ENCODE results near the gene CAMTA1. TPM values are rescaled to one million over a fixed set of nuclear protein-coding genes. Genes with fewer than 3 reads are reported as not detected.
A peak's percentile ranks its signal among the peaks of the same experiment; 100 is the strongest.

CAMTA1 gene
- total and polyA plus RNA-seq, 9 of the 15 experiments (the other 6 are each of a cell fraction or from before 2014, with no cell fraction given): 43.9 to 161 (median 65.9) TPM

- TF ChIP-seq, protein P1, sequence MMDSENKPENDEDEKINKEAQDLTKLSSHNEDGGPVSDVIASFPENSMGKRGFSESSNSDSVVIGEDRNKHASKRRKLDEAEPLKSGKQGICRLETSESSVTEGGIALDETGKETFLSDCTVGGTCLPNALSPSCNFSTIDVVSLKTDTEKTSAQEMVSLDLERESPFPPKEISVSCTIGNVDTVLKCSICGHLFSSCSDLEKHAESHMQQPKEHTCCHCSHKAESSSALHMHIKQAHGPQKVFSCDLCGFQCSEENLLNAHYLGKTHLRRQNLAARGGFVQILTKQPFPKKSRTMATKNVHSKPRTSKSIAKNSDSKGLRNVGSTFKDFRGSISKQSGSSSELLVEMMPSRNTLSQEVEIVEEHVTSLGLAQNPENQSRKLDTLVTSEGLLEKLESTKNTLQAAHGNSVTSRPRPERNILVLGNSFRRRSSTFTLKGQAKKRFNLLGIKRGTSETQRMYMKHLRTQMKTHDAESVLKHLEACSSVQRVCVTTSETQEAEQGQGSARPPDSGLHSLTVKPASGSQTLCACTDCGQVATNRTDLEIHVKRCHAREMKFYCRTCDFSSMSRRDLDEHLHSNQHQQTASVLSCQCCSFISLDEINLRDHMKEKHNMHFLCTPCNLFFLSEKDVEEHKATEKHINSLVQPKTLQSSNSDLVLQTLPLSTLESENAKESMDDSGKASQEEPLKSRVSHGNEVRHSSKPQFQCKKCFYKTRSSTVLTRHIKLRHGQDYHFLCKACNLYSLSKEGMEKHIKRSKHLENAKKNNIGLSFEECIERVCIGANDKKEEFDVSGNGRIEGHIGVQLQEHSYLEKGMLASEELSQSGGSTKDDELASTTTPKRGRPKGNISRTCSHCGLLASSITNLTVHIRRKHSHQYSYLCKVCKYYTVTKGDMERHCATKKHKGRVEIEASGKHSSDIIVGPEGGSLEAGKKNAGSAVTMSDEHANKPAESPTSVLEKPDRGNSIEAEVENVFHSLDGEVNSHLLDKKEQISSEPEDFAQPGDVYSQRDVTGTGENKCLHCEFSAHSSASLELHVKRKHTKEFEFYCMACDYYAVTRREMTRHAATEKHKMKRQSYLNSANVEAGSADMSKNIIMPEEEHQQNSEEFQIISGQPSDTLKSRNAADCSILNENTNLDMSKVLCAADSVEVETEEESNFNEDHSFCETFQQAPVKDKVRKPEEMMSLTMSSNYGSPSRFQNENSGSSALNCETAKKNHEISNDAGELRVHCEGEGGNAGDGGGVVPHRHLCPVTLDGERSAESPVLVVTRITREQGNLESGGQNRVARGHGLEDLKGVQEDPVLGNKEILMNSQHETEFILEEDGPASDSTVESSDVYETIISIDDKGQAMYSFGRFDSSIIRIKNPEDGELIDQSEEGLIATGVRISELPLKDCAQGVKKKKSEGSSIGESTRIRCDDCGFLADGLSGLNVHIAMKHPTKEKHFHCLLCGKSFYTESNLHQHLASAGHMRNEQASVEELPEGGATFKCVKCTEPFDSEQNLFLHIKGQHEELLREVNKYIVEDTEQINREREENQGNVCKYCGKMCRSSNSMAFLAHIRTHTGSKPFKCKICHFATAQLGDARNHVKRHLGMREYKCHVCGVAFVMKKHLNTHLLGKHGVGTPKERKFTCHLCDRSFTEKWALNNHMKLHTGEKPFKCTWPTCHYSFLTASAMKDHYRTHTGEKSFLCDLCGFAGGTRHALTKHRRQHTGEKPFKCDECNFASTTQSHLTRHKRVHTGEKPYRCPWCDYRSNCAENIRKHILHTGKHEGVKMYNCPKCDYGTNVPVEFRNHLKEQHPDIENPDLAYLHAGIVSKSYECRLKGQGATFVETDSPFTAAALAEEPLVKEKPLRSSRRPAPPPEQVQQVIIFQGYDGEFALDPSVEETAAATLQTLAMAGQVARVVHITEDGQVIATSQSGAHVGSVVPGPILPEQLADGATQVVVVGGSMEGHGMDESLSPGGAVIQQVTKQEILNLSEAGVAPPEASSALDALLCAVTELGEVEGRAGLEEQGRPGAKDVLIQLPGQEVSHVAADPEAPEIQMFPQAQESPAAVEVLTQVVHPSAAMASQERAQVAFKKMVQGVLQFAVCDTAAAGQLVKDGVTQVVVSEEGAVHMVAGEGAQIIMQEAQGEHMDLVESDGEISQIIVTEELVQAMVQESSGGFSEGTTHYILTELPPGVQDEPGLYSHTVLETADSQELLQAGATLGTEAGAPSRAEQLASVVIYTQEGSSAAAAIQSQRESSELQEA (IDR thresholded peaks at IDR 0.05; ENCODE audit: low read depth): no peak
- TF ChIP-seq CBX3 (IDR thresholded peaks at IDR 0.05; ENCODE audit: borderline replicate concordance in 1 of 2, low read length in 2 of 2): 0 out of 3 replicates have a peak, but pooled peaks of 1 of the 2 experiments have one; percentile 12
- peak; percentile 64; the same call in 1 of the 2 replicates for TF ChIP-seq THRB (CRISPR knock-in tag; conservative IDR thresholded peaks at IDR 0.05)
- no peak for TF ChIP-seq ZNF436 (CRISPR knock-in tag; IDR thresholded peaks at IDR 0.05)
- TF ChIP-seq SMARCA5 (IDR thresholded peaks at IDR 0.05): peak; percentile 31; the same call in 1 of the 2 replicates
- no peak for TF ChIP-seq NR0B1 (IDR thresholded peaks at IDR 0.05; ENCODE audit: partially characterized antibody)
- TF ChIP-seq ZNF586 (CRISPR knock-in tag; conservative IDR thresholded peaks at IDR 0.05): no peak
- no peak for TF ChIP-seq ZNF589 (CRISPR knock-in tag; IDR thresholded peaks at IDR 0.05; ENCODE audit: low read depth)
- TF ChIP-seq, protein P2, sequence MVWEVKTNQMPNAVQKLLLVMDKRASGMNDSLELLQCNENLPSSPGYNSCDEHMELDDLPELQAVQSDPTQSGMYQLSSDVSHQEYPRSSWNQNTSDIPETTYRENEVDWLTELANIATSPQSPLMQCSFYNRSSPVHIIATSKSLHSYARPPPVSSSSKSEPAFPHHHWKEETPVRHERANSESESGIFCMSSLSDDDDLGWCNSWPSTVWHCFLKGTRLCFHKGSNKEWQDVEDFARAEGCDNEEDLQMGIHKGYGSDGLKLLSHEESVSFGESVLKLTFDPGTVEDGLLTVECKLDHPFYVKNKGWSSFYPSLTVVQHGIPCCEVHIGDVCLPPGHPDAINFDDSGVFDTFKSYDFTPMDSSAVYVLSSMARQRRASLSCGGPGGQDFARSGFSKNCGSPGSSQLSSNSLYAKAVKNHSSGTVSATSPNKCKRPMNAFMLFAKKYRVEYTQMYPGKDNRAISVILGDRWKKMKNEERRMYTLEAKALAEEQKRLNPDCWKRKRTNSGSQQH (CRISPR knock-in tag; IDR thresholded peaks at IDR 0.05): 0 out of 2 replicates have a peak, but pooled peaks have one; percentile 54
- TF ChIP-seq IRF2 (CRISPR knock-in tag; IDR thresholded peaks at IDR 0.05): peak; percentile 55; the same call in 1 of the 2 replicates
- TF ChIP-seq HLTF (IDR thresholded peaks at IDR 0.05): peak; percentile 41; the same call in 1 of the 2 replicates
- TF ChIP-seq, protein P3, sequence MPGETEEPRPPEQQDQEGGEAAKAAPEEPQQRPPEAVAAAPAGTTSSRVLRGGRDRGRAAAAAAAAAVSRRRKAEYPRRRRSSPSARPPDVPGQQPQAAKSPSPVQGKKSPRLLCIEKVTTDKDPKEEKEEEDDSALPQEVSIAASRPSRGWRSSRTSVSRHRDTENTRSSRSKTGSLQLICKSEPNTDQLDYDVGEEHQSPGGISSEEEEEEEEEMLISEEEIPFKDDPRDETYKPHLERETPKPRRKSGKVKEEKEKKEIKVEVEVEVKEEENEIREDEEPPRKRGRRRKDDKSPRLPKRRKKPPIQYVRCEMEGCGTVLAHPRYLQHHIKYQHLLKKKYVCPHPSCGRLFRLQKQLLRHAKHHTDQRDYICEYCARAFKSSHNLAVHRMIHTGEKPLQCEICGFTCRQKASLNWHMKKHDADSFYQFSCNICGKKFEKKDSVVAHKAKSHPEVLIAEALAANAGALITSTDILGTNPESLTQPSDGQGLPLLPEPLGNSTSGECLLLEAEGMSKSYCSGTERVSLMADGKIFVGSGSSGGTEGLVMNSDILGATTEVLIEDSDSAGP (CRISPR knock-in tag; IDR thresholded peaks at IDR 0.05): 0 out of 2 replicates have a peak, but pooled peaks have one; percentile 44
- TF ChIP-seq PHF20 (IDR thresholded peaks at IDR 0.05; ENCODE audit: partially characterized antibody): peak; percentile 65
- no peak for TF ChIP-seq SMAD4 (CRISPR knock-in tag; conservative IDR thresholded peaks at IDR 0.05)
These were observed 318.1 kb downstream of the CAMTA1 start (continued) for GRCh38 chr1:7103361-7103782.
